Chondrocyte (in vitro differentiated cells): ENCODE results near the gene STN1. TPM values are rescaled to one million over a fixed set of nuclear protein-coding genes. Genes with fewer than 3 reads are reported as not detected.

ENCODE experiments used
- DNase-seq: peaks from one replicate; pipeline ENCODE4 v3.0.0; 2021; ENCODE audit warnings: mixed read lengths, low spot score
- H3K27ac Mint-ChIP-seq: one replicate; pipeline ENCODE4 v1.8.0; 2021; ENCODE audit warnings: mild to moderate bottlenecking, moderate library complexity, mixed read lengths; ENCODE audit not compliant: unreplicated experiment
- H3K27me3 Mint-ChIP-seq: 2 replicates; pipeline ENCODE4 v1.8.0; 2021; ENCODE audit warnings: low read depth, mixed read lengths
- H3K36me3 Mint-ChIP-seq: 2 replicates; pipeline ENCODE4 v1.8.0; 2021; ENCODE audit warnings: low read depth, mixed read lengths
- H3K4me1 Mint-ChIP-seq: 2 replicates; pipeline ENCODE4 v1.8.0; 2021; ENCODE audit warnings: low read depth, mild to moderate bottlenecking, mixed read lengths
- H3K4me3 Mint-ChIP-seq: one replicate; pipeline ENCODE4 v1.8.0; 2021; ENCODE audit warnings: mild to moderate bottlenecking, moderate library complexity, mixed read lengths; ENCODE audit not compliant: unreplicated experiment
- H3K9me3 Mint-ChIP-seq: 2 replicates; pipeline ENCODE4 v1.8.0; 2021; ENCODE audit warnings: low read depth, mixed read lengths
- CTCF ChIP-seq: fragments of 200-600 bp; sonication (generic); IDR thresholded peaks from 2 replicates; pipeline ENCODE4 v1.5.0; 2021; ENCODE audit warnings: antibody characterized with exemption, mild to moderate bottlenecking, moderate library complexity
- total RNA-seq: library from RNA; stranded (reverse); gene quantifications from 3 replicates; pipeline ENCODE4 v1.2.1, GENCODE V29; 2021

The STN1 gene
- total RNA-seq, 1 donor from 2014 or later: 15.8 TPM

GRCh38 chr10:103925591-103925990, 7.6 kb upstream of the STN1 start:
- Mint-ChIP-seq H3K36me3 (no peaks in the 10 kb centered on the region), H3K27ac (no peak overlapping the region), H3K27me3 (no peaks in the 10 kb centered on the region), H3K4me3 (no peak overlapping the region), H3K9me3 (no peaks in the 10 kb centered on the region), H3K4me1 (peaks cover 7% of the 10 kb centered on the region)
- DNase-seq: no peak
- TF ChIP-seq CTCF: no peak

GRCh38 chr10:103923502-103923901, 5.5 kb upstream of the STN1 start:
- no peak for DNase-seq
- no peaks in the 10 kb centered on the region for H3K27me3 Mint-ChIP-seq

GRCh38 chr10:103922659-103923058, 4.7 kb upstream of the STN1 start:
- no peak overlapping the region for H3K27ac Mint-ChIP-seq
- no peaks in the 10 kb centered on the region for H3K9me3 Mint-ChIP-seq
- TF ChIP-seq CTCF: no peak
- H3K4me3 Mint-ChIP-seq: no peak overlapping the region
- peaks cover 8% of the 10 kb centered on the region for H3K4me1 Mint-ChIP-seq
- H3K36me3 Mint-ChIP-seq: no peaks in the 10 kb centered on the region
- no peak for DNase-seq
- no peaks in the 10 kb centered on the region for H3K27me3 Mint-ChIP-seq

More at GRCh38 chr10:103923502-103923901, 5.5 kb upstream of the STN1 start:
- Mint-ChIP-seq H3K4me1 (peaks cover 5% of the 10 kb centered on the region), H3K4me3 (no peak overlapping the region), H3K36me3 (no peaks in the 10 kb centered on the region), H3K9me3 (no peaks in the 10 kb centered on the region), H3K27ac (no peak overlapping the region)
- TF ChIP-seq CTCF: no peak

- Mint-ChIP-seq H3K36me3 (no peaks in the 10 kb centered on the region), H3K27ac (no peak overlapping the region), H3K27me3 (no peaks in the 10 kb centered on the region), H3K4me1 (peaks cover 17% of the 10 kb centered on the region), H3K4me3 (no peak overlapping the region), H3K9me3 (no peaks in the 10 kb centered on the region)
- TF ChIP-seq CTCF: no peak
- DNase-seq: no peak
Observed at GRCh38 chr10:103921750-103922195, 3.8 kb upstream of the STN1 start.

GRCh38 chr10:103921248-103921647, 3.3 kb upstream of the STN1 start:
- Mint-ChIP-seq H3K4me3 (no peak overlapping the region), H3K4me1 (peaks cover 23% of the 10 kb centered on the region), H3K9me3 (no peaks in the 10 kb centered on the region), H3K27ac (no peak overlapping the region), H3K27me3 (no peaks in the 10 kb centered on the region), H3K36me3 (no peaks in the 10 kb centered on the region)
- no peak for DNase-seq
- TF ChIP-seq CTCF: no peak
